ENCODE results near the gene FOXP1.

FOXP1 gene

DNA sequence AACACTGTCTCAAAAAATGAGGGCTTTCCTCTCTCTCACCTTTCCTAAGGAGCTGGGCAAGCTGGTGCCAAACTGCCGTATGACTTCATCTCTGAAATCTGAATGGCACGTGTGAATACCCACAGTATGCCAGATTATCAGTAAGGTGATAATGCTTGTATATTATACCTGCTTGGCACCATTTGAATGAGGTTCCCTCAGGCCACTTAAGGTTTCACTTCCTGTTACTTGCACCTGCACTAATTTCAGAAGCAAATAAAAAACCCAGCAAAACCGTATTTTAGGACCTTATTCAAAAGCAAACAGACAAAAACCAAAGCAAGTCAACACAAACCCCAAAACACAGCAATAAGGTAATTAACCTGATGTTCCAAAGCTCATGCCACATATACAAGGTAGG is 19.7 kb downstream of the FOXP1 start:
- Histone ChIP-seq H3K27me3 (replicated peaks; ENCODE audit: control insufficient read depth, insufficient read depth, low read length) (no peaks in the 10 kb centered on the region; the same call in 1 of the 2 replicates), H3K4me3 (replicated peaks; ENCODE audit: low read depth, low read length) (no peak overlapping the region), H3K36me3 (ENCODE audit: control insufficient read depth, insufficient read depth, low read length) (no peaks in the 10 kb centered on the region)
- TF ChIP-seq, protein P1, sequence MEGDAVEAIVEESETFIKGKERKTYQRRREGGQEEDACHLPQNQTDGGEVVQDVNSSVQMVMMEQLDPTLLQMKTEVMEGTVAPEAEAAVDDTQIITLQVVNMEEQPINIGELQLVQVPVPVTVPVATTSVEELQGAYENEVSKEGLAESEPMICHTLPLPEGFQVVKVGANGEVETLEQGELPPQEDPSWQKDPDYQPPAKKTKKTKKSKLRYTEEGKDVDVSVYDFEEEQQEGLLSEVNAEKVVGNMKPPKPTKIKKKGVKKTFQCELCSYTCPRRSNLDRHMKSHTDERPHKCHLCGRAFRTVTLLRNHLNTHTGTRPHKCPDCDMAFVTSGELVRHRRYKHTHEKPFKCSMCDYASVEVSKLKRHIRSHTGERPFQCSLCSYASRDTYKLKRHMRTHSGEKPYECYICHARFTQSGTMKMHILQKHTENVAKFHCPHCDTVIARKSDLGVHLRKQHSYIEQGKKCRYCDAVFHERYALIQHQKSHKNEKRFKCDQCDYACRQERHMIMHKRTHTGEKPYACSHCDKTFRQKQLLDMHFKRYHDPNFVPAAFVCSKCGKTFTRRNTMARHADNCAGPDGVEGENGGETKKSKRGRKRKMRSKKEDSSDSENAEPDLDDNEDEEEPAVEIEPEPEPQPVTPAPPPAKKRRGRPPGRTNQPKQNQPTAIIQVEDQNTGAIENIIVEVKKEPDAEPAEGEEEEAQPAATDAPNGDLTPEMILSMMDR (IDR thresholded peaks at IDR 0.05; ENCODE audit: insufficient read depth, low read length, poor library complexity, severe bottlenecking), result no peak
- DNase-seq (ENCODE audit: extremely low read depth, insufficient read length), result no peak

DNA sequence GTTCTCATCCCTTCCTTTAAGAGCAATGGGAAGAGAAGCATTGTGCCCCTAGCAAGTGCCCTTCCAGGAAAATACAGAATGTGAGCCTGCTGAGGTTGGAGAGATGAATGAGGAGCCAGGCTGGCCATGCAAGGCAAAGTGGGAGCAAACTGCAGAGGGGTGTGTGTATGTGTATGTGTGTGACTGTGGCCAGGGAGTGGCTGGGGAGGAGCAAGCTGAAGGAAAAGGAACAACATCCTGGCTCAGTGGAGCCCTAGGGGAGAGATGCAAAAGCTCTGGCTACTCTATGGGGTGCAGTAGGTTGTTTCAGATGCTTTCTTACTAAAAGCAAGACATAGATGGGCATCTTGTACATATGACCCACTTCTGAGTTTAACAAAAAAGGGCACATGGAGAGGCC is 20.6 kb downstream of the FOXP1 start:
- H3K27me3 ChIP-seq (replicated peaks; ENCODE audit: control insufficient read depth, insufficient read depth, low read length), result no peaks in the 10 kb centered on the region; the same call in 1 of the 2 replicates
- no peak for DNase-seq (ENCODE audit: extremely low read depth, insufficient read length)
- H3K4me3 ChIP-seq (replicated peaks; ENCODE audit: low read depth, low read length), result no peak overlapping the region
- TF ChIP-seq, protein P1 (IDR thresholded peaks at IDR 0.05; ENCODE audit: insufficient read depth, low read length, poor library complexity, severe bottlenecking), result no peak
- H3K36me3 ChIP-seq (ENCODE audit: control insufficient read depth, insufficient read depth, low read length), result no peaks in the 10 kb centered on the region

DNA sequence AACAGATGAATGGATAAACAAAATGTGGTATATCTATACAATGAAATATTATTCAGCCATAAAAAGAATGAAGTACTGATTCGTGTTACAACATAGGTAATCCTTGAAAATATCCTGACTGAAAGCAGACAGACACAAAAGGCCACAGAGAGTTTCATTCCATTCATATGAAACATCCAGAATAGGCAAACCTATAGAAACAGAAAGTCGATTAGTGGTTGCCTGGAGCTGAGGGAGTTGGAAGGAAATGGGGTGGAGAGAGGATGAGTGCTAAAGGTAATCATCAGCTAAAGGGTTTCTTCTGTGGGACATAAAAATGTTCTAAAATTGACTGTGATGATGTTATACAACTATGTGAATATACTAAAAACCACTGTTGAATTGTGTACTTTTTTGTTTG is 22.9 kb downstream of the FOXP1 start:
- Histone ChIP-seq H3K27me3 (replicated peaks; ENCODE audit: control insufficient read depth, insufficient read depth, low read length) (no peaks in the 10 kb centered on the region; the same call in 1 of the 2 replicates), H3K36me3 (ENCODE audit: control insufficient read depth, insufficient read depth, low read length) (no peaks in the 10 kb centered on the region), H3K4me3 (replicated peaks; ENCODE audit: low read depth, low read length) (no peak overlapping the region)
- TF ChIP-seq, protein P1 (IDR thresholded peaks at IDR 0.05; ENCODE audit: insufficient read depth, low read length, poor library complexity, severe bottlenecking), result no peak
- DNase-seq (ENCODE audit: extremely low read depth, insufficient read length), result no peak

DNA sequence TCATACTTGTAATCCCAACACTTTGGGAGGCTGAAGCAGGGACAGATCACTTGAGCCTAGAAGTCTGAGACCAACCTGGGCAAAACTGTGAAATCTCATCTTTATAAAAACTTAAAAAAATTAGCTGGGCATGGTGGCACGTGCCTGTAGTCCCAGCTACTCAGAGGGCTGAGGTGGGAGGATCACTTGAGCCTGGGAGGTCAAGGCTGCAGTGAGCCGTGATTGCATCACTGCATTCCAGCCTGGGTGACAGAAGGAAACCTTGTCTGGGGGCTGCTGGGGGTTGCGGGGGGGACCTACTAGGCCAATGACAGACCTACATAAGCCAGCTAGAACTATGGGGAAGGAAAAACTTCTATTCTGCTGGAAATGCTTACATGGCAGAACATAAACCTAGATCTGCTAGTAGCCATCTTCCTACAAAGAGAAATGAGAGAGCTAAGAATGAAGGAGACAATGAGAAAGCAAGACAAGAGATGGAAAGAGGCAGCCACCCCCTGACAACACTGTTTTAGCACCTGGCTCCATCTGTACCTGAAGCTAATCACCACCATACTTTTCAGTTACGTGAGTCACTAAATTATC is 23.9 kb downstream of the FOXP1 start:
- no peak for DNase-seq (ENCODE audit: extremely low read depth, insufficient read length)
- TF ChIP-seq, protein P1 (IDR thresholded peaks at IDR 0.05; ENCODE audit: insufficient read depth, low read length, poor library complexity, severe bottlenecking), result no peak
- H3K36me3 ChIP-seq (ENCODE audit: control insufficient read depth, insufficient read depth, low read length), result no peaks in the 10 kb centered on the region
- H3K4me3 ChIP-seq (replicated peaks; ENCODE audit: low read depth, low read length), result no peak overlapping the region
- no peaks in the 10 kb centered on the region; the same call in 1 of the 2 replicates for H3K27me3 ChIP-seq (replicated peaks; ENCODE audit: control insufficient read depth, insufficient read depth, low read length)

DNA sequence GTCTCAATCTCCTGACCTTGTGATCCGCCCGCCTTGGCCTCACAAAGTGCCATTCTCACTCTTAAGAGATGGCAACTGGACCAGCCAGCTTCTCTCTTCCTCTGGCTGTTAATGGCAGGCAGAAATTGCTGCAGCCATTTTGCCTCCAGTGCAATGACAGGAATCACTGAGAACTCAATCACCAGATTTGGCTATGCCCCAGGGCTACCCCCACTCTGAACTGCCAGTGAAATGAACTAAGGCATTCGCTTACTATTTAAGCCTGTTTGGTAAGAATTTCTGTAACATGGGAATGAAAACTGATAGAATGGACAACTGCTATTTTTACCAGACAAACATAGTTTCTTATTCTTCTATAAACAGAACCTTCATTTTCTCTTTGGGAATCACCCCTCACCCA is 24.5 kb downstream of the FOXP1 start:
- Histone ChIP-seq H3K27me3 (replicated peaks; ENCODE audit: control insufficient read depth, insufficient read depth, low read length) (no peaks in the 10 kb centered on the region; the same call in 1 of the 2 replicates), H3K4me3 (replicated peaks; ENCODE audit: low read depth, low read length) (no peak overlapping the region), H3K36me3 (ENCODE audit: control insufficient read depth, insufficient read depth, low read length) (no peaks in the 10 kb centered on the region)
- DNase-seq (ENCODE audit: extremely low read depth, insufficient read length), result no peak
- TF ChIP-seq, protein P1 (IDR thresholded peaks at IDR 0.05; ENCODE audit: insufficient read depth, low read length, poor library complexity, severe bottlenecking), result no peak

DNA sequence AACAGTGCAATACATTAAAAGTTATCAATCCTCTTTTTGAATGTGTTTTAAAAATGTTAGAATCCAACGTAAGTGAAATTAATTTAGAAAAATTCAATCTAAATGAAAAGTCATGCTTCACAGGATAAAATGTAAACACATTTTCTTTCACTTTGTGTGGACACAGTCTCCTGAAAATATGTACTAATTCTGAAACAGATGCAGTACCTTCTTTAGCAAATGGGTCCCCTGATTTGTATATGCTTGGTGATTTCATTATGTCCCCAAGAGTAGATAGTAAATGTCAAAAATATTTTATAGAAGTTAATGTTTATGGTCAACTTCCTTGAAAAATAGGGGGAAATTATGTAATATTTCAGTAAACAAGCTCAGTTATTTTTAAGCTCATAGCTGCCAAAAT is 28.9 kb downstream of the FOXP1 start:
- TF ChIP-seq, protein P1 (IDR thresholded peaks at IDR 0.05; ENCODE audit: insufficient read depth, low read length, poor library complexity, severe bottlenecking), result no peak
- Histone ChIP-seq H3K36me3 (ENCODE audit: control insufficient read depth, insufficient read depth, low read length) (no peaks in the 10 kb centered on the region), H3K27me3 (replicated peaks; ENCODE audit: control insufficient read depth, insufficient read depth, low read length) (no peaks in the 10 kb centered on the region; the same call in 1 of the 2 replicates), H3K4me3 (replicated peaks; ENCODE audit: low read depth, low read length) (no peak overlapping the region)
- DNase-seq (ENCODE audit: extremely low read depth, insufficient read length), result no peak
